Measurements from ENCODE around the gene SCRN1.

SCRN1 gene

GRCh38 chr7:29883462-29884398 lies 105.9 kb downstream of the SCRN1 start:
- Histone ChIP-seq H3K27me3 (ENCODE audit: insufficient read depth, low read length) (peaks cover 12% of the 10 kb centered on the region; the same call in 1 of the 2 replicates), H3K9ac (ENCODE audit: low read depth, low read length) (peak overlapping the region; percentile 62; the same call in 1 of the 2 replicates), H3K27ac (ENCODE audit: low read length) (no peak overlapping the region), H3K9me3 (ENCODE audit: insufficient read depth, low read depth, low read length) (no peaks in the 10 kb centered on the region), H3K36me3 (ENCODE audit: insufficient read depth, low read depth, low read length) (peaks cover 2% of the 10 kb centered on the region; the same call in 1 of the 2 replicates), H3K4me1 (ENCODE audit: insufficient read depth, low read length) (peaks cover 21% of the 10 kb centered on the region), H3K4me3 (ENCODE audit: low read length) (peak overlapping the region; percentile 65)

GRCh38 chr7:29882481-29882880 lies 107.1 kb downstream of the SCRN1 start:
- H3K9ac ChIP-seq (ENCODE audit: low read depth, low read length): peak overlapping the region; percentile 23; the same call in 1 of the 2 replicates
- peaks cover 21% of the 10 kb centered on the region for H3K4me1 ChIP-seq (ENCODE audit: insufficient read depth, low read length)
- no peak overlapping the region for H3K27ac ChIP-seq (ENCODE audit: low read length)
- peaks cover 12% of the 10 kb centered on the region; the same call in 1 of the 2 replicates for H3K27me3 ChIP-seq (ENCODE audit: insufficient read depth, low read length)
- H3K4me3 ChIP-seq (ENCODE audit: low read length): no peak overlapping the region
- H3K9me3 ChIP-seq (ENCODE audit: insufficient read depth, low read depth, low read length): no peaks in the 10 kb centered on the region
- H3K36me3 ChIP-seq (ENCODE audit: insufficient read depth, low read depth, low read length): no peaks in the 10 kb centered on the region

GRCh38 chr7:29881724-29882123 lies 107.9 kb downstream of the SCRN1 start:
- no peak overlapping the region for H3K27ac ChIP-seq (ENCODE audit: low read length)
- peak overlapping the region; percentile 41; the same call in 1 of the 2 replicates for H3K9ac ChIP-seq (ENCODE audit: low read depth, low read length)
- H3K36me3 ChIP-seq (ENCODE audit: insufficient read depth, low read depth, low read length): no peaks in the 10 kb centered on the region

GRCh38 chr7:29879609-29880008 lies 110.0 kb downstream of the SCRN1 start:
- Histone ChIP-seq H3K4me1 (ENCODE audit: insufficient read depth, low read length) (peaks cover 18% of the 10 kb centered on the region), H3K27ac (ENCODE audit: low read length) (no peak overlapping the region)

More at GRCh38 chr7:29881724-29882123, 107.9 kb downstream of the SCRN1 start:
- no peak overlapping the region for H3K4me3 ChIP-seq (ENCODE audit: low read length)
- peaks cover 12% of the 10 kb centered on the region; the same call in 1 of the 2 replicates for H3K27me3 ChIP-seq (ENCODE audit: insufficient read depth, low read length)
- no peaks in the 10 kb centered on the region for H3K9me3 ChIP-seq (ENCODE audit: insufficient read depth, low read depth, low read length)
- peaks cover 21% of the 10 kb centered on the region for H3K4me1 ChIP-seq (ENCODE audit: insufficient read depth, low read length)

GRCh38 chr7:29878081-29878688 lies 111.4 kb downstream of the SCRN1 start:
- Histone ChIP-seq H3K27me3 (ENCODE audit: insufficient read depth, low read length) (peaks cover 7% of the 10 kb centered on the region; the same call in 1 of the 2 replicates), H3K36me3 (ENCODE audit: insufficient read depth, low read depth, low read length) (no peaks in the 10 kb centered on the region), H3K9ac (ENCODE audit: low read depth, low read length) (no peak overlapping the region), H3K27ac (ENCODE audit: low read length) (no peak overlapping the region), H3K4me1 (ENCODE audit: insufficient read depth, low read length) (peaks cover 14% of the 10 kb centered on the region), H3K4me3 (ENCODE audit: low read length) (no peak overlapping the region), H3K9me3 (ENCODE audit: insufficient read depth, low read depth, low read length) (no peaks in the 10 kb centered on the region)

More at GRCh38 chr7:29879609-29880008, 110.0 kb downstream of the SCRN1 start:
- no peak overlapping the region for H3K4me3 ChIP-seq (ENCODE audit: low read length)
- peaks cover 12% of the 10 kb centered on the region; the same call in 1 of the 2 replicates for H3K27me3 ChIP-seq (ENCODE audit: insufficient read depth, low read length)
- no peaks in the 10 kb centered on the region for H3K36me3 ChIP-seq (ENCODE audit: insufficient read depth, low read depth, low read length)
- no peak overlapping the region for H3K9ac ChIP-seq (ENCODE audit: low read depth, low read length)
- no peaks in the 10 kb centered on the region for H3K9me3 ChIP-seq (ENCODE audit: insufficient read depth, low read depth, low read length)

- H3K4me3 ChIP-seq (ENCODE audit: low read length): no peak overlapping the region
- H3K36me3 ChIP-seq (ENCODE audit: insufficient read depth, low read depth, low read length): no peaks in the 10 kb centered on the region
- no peaks in the 10 kb centered on the region; the same call in 1 of the 2 replicates for H3K27me3 ChIP-seq (ENCODE audit: insufficient read depth, low read length)
- peaks cover 4% of the 10 kb centered on the region for H3K4me1 ChIP-seq (ENCODE audit: insufficient read depth, low read length)
- no peaks in the 10 kb centered on the region for H3K9me3 ChIP-seq (ENCODE audit: insufficient read depth, low read depth, low read length)
- no peak overlapping the region for H3K9ac ChIP-seq (ENCODE audit: low read depth, low read length)
- H3K27ac ChIP-seq (ENCODE audit: low read length): no peak overlapping the region
These were observed 112.4 kb downstream of the SCRN1 start for GRCh38 chr7:29877196-29877595.

- Histone ChIP-seq H3K9ac (ENCODE audit: low read depth, low read length) (no peak overlapping the region), H3K27me3 (ENCODE audit: insufficient read depth, low read length) (no peaks in the 10 kb centered on the region), H3K4me3 (ENCODE audit: low read length) (no peak overlapping the region), H3K9me3 (ENCODE audit: insufficient read depth, low read depth, low read length) (no peaks in the 10 kb centered on the region), H3K4me1 (ENCODE audit: insufficient read depth, low read length) (no peaks in the 10 kb centered on the region), H3K27ac (ENCODE audit: low read length) (no peak overlapping the region), H3K36me3 (ENCODE audit: insufficient read depth, low read depth, low read length) (no peaks in the 10 kb centered on the region)
These were observed 113.9 kb downstream of the SCRN1 start for GRCh38 chr7:29875741-29876140.

- H3K36me3 ChIP-seq (ENCODE audit: insufficient read depth, low read depth, low read length): no peaks in the 10 kb centered on the region
- no peaks in the 10 kb centered on the region for H3K27me3 ChIP-seq (ENCODE audit: insufficient read depth, low read length)
- H3K4me3 ChIP-seq (ENCODE audit: low read length): no peak overlapping the region
- no peaks in the 10 kb centered on the region for H3K4me1 ChIP-seq (ENCODE audit: insufficient read depth, low read length)
- H3K9me3 ChIP-seq (ENCODE audit: insufficient read depth, low read depth, low read length): no peaks in the 10 kb centered on the region
- H3K9ac ChIP-seq (ENCODE audit: low read depth, low read length): no peak overlapping the region
- H3K27ac ChIP-seq (ENCODE audit: low read length): no peak overlapping the region
These were observed 115.8 kb downstream of the SCRN1 start for GRCh38 chr7:29873644-29874294.

GRCh38 chr7:29871787-29872398 lies 117.7 kb downstream of the SCRN1 start:
- Histone ChIP-seq H3K9me3 (ENCODE audit: insufficient read depth, low read depth, low read length) (no peaks in the 10 kb centered on the region), H3K9ac (ENCODE audit: low read depth, low read length) (no peak overlapping the region), H3K36me3 (ENCODE audit: insufficient read depth, low read depth, low read length) (no peaks in the 10 kb centered on the region), H3K4me1 (ENCODE audit: insufficient read depth, low read length) (no peaks in the 10 kb centered on the region), H3K4me3 (ENCODE audit: low read length) (no peak overlapping the region), H3K27ac (ENCODE audit: low read length) (no peak overlapping the region), H3K27me3 (ENCODE audit: insufficient read depth, low read length) (no peaks in the 10 kb centered on the region)

Measured in iPS-20b (cell line).